NCI-H1048 (cell line): ENCODE data around the gene TCP10L.
"Not testable (repeated sequence)": the region's sequence is repeated elsewhere in the genome, so short reads cannot be mapped to it uniquely, and the experiment has no call there.

Experiments
- DNase-seq: peaks from one replicate; lab custom pipeline; 2025; lab: John Stamatoyannopoulos, UW

The TCP10L gene

GRCh38 chr21:32554832-32555638 lies 30.3 kb downstream of the TCP10L start:
- DNase-seq, result no peak

DNA sequence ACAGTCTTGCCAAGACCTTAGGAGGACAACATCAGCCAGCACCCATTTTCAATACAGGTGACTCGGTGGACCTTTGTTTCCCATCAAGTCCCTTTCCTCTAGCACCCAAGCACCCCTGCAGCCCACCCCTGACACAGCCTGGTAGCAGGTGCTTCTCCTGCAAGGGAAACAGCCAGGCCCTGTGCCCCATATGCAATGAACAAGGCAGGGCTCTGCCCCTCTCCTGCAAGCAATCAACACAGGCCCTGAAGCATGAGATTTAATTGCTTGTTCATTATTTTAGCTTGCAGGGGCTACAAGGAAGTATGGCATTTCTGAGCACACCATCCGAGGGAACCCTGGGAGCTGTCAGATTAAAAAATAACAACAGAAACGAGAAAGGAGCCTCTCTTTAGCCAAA lies 35.4 kb downstream of the TCP10L start:
- DNase-seq, result no peak

DNA sequence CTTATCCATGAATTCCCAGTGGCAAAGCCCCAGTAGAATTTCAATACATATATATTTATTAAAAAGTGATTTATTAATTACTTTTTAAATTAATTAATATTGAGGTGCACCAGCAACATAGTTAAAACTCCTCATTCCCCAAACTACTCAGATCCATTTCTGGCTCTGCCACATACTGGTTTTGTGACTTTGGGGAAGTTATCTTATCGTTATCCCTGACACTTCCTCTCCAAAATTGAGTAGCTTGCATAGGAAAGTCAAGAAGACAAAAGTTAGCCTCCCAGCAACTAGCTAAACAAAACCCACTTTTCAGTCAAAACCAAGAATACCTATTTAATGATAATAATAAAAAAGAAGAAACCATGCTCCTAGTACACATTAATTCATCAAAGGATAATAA lies 35.9 kb downstream of the TCP10L start:
- no peak for DNase-seq

DNA sequence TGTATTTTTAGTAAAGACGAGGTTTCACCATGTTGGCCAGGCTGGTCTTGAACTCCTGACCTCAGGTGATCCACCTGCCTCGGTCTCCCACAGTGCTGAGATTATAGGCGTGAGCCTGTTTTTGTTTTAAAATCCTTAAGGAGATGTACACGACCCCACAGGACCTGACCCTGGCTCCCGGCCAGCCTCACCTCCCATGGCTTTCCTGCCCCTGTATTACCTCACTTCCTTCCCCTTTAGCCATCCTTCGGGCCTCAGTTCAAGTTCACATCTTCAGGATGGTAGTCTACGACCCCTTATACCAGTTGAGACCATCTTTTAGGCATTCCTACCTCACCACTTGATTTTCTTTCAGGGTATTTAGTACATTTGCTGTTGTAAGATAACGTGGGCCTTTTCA lies 36.3 kb downstream of the TCP10L start:
- no peak for DNase-seq

DNA sequence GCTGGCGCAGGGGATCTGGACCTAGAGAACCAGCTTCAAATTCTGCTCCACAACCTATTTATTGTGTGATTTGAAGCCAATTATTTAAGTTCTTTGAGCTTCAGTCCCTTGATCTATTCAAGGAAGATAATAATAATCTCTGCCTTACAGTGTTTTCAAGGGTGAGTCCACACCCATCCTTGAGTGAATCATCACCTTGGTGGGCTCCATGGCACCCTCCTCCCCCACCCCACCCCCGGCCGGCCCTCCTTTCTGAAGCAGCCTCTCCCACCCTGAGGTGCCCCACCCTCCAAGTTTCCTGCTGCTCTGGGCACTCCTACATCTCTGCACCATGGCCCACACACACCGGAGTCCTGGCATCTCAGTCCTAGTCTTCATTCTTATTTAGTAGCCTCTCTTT lies 38.3 kb downstream of the TCP10L start:
- no peak for DNase-seq

- DNase-seq, result no peak
These were observed 39.3 kb downstream of the TCP10L start for GRCh38 chr21:32545948-32546441.

- no peak for DNase-seq
These were observed 40.6 kb downstream of the TCP10L start for GRCh38 chr21:32544697-32545096.

DNA sequence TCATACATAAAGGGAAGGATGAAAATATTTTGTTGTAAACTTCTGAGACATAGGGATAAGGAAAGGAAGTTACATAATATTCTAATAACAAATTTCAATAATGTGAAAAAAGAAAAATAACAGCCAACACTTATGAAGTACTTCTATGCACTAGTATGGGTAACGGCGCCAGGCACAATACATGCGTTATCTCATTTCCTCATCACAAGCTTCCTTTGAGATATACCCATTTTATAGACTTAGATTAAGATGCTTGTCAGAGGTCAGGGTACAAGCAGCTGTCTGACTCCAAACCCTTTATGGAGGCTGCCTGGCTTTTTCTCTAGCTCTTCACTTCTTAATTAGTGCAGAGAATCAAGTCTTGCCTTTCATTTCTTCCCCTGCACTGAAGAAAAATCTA lies 41.3 kb downstream of the TCP10L start:
- no peak for DNase-seq

DNA sequence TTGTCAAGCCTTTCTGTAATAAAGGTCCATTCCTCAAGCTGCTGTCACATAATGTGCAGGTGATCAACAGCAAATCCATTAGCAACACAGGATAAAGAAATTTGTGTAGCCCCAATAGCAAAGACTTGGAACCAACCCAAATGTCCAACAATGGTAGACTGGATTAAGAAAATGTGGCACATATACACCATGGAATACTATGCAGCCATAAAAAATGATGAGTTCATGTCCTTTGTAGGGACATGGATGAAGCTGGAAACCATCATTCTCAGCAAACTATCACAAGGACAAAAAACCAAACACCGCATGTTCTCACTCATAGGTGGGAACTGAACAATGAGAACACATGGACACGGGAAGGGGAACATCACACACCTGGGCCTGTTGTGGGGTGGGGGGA lies 42.3 kb downstream of the TCP10L start:
- not testable (repeated sequence) for DNase-seq

DNA sequence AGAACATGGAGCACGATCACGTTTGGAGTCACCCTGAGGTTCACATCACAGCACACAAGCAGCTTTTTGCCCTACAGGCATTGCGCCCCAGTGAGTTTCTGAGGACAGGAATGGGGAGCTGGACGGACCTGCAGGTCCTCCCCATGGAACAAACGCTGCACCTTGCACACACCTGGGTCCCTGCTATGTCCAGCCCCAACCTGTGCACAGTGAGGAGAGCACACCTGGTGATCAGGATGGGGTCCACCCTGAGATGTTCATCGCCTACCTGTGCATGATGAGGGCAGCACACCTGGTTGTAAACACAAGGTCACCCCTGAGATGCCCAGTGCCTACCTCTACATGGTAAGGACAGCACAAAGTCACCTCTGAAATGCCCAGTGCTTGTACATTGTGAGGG lies 45.9 kb downstream of the TCP10L start:
- DNase-seq, result no peak

GRCh38 chr21:32538147-32538792 lies 47.1 kb downstream of the TCP10L start:
- no peak for DNase-seq

- DNase-seq, result no peak
These were observed 47.8 kb downstream of the TCP10L start for GRCh38 chr21:32537569-32537881.

DNA sequence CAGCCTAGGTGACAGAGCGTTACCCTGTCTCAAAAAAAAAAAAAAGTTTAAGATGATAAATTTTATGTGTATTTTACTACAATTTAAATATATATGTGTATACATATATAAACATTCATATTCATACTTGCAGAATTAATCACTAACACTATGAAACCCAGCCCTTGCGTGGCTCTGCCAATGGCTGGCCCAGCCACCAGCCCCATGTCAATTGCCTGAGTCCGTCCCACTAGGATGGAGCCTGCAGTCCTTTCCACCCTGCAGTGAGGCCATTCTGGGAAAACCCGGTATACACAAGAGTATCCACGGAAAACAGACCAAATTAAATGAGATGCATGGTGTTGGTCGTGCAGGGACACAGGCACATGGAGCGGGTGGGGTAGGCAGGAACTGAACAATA lies 49.7 kb downstream of the TCP10L start:
- no peak for DNase-seq

DNA sequence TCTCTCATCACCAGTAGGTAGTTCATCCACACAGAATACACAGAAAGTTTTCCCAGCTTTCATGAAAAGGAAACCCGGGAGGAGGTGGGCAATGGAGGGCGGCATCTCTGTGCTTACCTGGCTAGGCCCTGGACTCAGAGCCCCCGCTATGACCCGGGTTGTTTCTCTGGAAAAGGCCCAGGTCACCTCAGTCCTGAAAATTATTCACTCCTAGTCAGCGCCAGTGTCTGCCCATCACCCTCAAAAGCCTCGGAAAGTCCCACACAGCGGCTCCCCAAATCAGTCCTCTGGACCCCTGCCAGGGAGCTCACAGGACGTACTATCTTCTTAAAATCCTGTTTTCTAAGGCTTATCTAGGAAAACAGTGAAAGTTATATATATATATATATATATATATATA lies 51.2 kb downstream of the TCP10L start:
- DNase-seq, result no peak

DNA sequence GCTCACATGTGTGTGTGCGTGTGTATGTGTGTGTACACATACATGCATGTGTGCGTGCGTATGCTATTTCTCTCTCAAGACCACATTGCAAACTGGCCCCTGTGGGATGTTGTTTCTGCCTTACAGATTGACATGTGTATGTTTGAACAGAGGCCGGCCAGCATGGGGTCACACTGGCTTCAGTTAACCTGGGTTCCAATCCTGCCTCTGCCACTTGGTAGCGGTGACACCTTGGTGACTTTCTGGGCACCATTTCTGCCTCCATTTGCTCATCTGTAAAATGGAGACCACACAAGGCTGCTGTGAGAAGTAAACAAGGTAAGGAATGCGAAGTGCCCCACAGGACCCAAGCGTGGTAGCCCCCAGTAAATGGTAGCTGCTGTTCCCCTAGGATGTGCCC lies 51.7 kb downstream of the TCP10L start:
- DNase-seq, result no peak

DNA sequence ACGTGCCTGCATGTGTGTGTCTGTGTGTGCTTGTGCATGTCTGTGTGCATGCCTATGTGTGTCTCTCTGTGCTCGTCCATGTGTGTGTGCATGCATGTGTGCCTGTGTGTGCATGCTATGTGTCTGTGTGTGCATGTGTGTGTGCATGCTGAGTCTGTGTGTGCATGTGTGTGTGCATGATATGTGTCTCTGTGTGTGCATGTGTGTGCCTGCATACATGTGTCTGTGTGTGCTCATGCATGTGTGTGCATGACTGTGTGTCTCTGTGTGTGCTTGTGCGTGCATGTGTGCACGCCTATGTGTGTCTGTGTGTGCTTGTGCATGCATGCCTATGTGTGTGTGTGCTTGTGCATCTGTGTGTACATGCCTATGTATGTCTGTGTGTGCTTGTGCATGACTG lies 52.3 kb downstream of the TCP10L start:
- DNase-seq, result no peak

DNA sequence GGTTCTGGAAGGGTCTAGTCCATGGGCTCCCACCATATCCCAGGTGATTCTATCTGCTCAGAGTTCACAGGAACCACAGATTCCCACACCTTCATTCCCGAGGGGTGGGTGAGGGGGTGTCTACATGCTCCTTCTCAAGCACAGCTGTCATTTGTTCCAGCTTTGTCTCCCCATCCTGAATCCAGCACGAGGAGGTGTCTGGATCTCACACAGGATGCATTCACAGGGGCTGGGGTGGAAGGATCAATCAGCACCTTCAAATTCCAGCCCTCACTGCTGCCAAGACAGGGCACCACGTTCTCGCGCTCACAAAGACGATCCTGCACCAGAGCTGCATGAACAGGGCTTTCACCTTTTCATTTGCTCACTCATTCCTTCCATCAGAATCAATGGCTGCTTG lies 52.7 kb downstream of the TCP10L start:
- DNase-seq, result no peak

- DNase-seq, result not testable (repeated sequence)
These were observed 53.8 kb downstream of the TCP10L start for GRCh38 chr21:32531561-32531960.

DNA sequence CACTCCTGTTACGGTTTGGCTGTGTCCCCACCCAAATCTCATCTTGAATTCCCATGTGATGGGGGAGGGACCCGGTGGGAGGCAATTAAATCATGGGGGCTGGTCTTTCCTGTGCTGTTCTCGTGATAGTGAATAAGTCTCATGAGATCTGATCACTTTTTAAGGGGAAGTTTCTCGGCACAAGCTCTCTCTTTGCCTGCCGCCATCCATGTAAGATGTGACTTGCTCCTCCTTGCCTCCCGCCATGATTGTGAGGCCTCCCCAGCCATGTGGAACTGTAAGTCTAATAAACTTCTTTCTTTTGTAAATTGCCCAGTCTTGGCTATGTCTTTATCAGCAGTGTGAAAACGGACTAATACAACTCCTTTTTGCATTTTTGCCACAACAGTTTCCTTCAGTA lies 54.5 kb downstream of the TCP10L start:
- DNase-seq, result not testable (repeated sequence)

- DNase-seq, result no peak
These were observed 55.6 kb downstream of the TCP10L start for GRCh38 chr21:32529679-32530078.

DNA sequence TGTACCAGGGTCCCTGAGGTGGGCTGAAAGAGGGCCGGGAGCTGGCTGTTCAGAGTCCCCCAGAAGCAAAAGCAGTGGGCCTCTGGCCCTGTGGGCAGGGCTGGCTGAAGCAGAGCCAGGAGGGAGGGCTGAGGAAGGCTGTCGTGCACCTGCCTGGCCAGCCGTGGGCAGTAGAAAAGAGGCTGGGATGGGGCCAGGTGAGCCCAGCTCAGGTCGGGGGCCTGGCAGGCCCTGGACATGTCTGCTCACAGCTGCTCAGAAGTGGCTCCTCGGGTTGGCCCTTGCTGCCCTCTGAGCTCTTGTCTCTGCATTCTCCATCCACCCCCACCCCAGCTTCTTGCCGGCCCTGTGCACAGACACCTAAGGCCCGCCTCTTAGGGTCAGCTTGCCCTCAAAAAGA lies 60.0 kb downstream of the TCP10L start:
- no peak for DNase-seq

GRCh38 chr21:32523988-32524719 lies 61.2 kb downstream of the TCP10L start:
- no peak for DNase-seq
